Suprapubic skin (tissue), 3 donors: ENCODE results near the gene SMIM14.

Experiments
- CTCF ChIP-seq, 2 donors: fragments of 200-600 bp in 1 of 2; fragments of 450-650 bp in 1 of 2; sonication (generic) in 1 of 2; IDR thresholded peaks; one replicate each; pipeline ENCODE4 v1.5.1; 2016 to 2019; ENCODE audit warnings: antibody characterized with exemption in 2 of 2, mild to moderate bottlenecking in 1 of 2, moderate library complexity in 1 of 2
- POLR2A ChIP-seq, 2 donors: fragments of 450-650 bp; IDR thresholded peaks; one replicate each; pipeline ENCODE4 v1.6.1; 2017; ENCODE audit warnings: antibody characterized with exemption in 2 of 2, mild to moderate bottlenecking in 2 of 2, moderate library complexity in 2 of 2

DNA sequence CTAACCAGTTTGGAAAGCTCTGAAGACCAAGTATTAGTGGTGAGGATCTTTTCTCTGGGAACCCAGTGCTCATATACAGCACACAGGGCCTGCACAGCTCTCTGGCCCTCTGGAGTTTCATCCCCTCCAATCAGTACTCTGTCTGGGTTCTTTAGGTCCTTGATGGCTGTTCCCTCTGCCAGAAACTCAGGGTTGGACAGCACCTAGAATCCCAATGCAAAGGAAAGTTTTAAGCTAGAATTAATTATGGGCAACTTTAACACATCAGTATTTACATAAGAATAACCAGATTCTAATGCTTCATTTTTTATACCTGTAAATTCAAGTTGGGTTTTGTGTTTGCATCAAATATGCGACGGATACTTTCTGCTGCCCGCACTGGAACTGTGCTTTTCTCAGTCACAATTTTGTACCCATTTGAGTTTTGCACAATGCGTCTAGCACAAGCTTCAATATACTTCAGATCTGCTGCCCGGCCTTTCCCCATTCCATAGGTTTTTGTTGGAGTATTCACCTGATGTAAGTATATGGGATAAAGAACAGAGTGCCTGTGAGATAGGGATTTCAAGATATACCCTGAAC is 128.2 kb downstream of the SMIM14 start:
- no peak for TF ChIP-seq CTCF (IDR thresholded peaks at IDR 0.05)
- no peak for TF ChIP-seq POLR2A (IDR thresholded peaks at IDR 0.05)
